HepG2 (cell line): ENCODE data around the gene INTS4. TPM values are rescaled to one million over a fixed set of nuclear protein-coding genes. Genes with fewer than 3 reads are reported as not detected.

Source experiments
- AGO1 ChIP-seq: fragments of 200-400 bp; formaldehyde crosslinking; IDR thresholded peaks from 2 replicates; pipeline ENCODE4 v1.6.1; 2017; ENCODE audit warnings: mild to moderate bottlenecking, low read depth, low read length, moderate library complexity; ENCODE audit not compliant: poor library complexity, severe bottlenecking
- GTF3A ChIP-seq: sonication (generic); formaldehyde crosslinking; conservative IDR thresholded peaks from 2 replicates; pipeline ENCODE4 v1.4.0; 2020; ENCODE audit warnings: mild to moderate bottlenecking, missing genetic modification reagents
- HBP1 ChIP-seq: IDR thresholded peaks from 2 replicates; pipeline ENCODE4 v1.6.1; 2016; ENCODE audit warnings: low read depth, control low read depth
- KDM4B ChIP-seq: sonication (generic); formaldehyde crosslinking; IDR thresholded peaks from 2 replicates; pipeline ENCODE4 v1.4.0; 2020; ENCODE audit warnings: missing genetic modification reagents
- KDM6A ChIP-seq: IDR thresholded peaks from 2 replicates; pipeline ENCODE4 v1.6.1; 2016; ENCODE audit warnings: low read depth
- MBD4 ChIP-seq: IDR thresholded peaks from 2 replicates; pipeline ENCODE4 v1.6.1; 2012; ENCODE audit warnings: low read length, inconsistent platforms, borderline replicate concordance
- NCOR1 ChIP-seq: fragments of 200-600 bp; sonication (generic); IDR thresholded peaks from 2 replicates; pipeline ENCODE4 v1.7.0; 2017; ENCODE audit warnings: antibody characterized with exemption, low read length, borderline replicate concordance
- NFE2L1 ChIP-seq: sonication (generic); formaldehyde crosslinking; IDR thresholded peaks from 2 replicates; pipeline ENCODE4 v1.4.0; 2020; ENCODE audit warnings: missing genetic modification reagents, mild to moderate bottlenecking, borderline replicate concordance
- PHB2 ChIP-seq: fragments of 450-650 bp; IDR thresholded peaks from 2 replicates; pipeline ENCODE4 v1.6.1; 2018; ENCODE audit not compliant: partially characterized antibody
- PHF8 ChIP-seq: sonication (generic); formaldehyde crosslinking; IDR thresholded peaks from 2 replicates; pipeline ENCODE4 v1.5.0; 2020; ENCODE audit warnings: missing genetic modification reagents
- SMAD9 ChIP-seq: sonication (generic); formaldehyde crosslinking; IDR thresholded peaks from 2 replicates; pipeline ENCODE4 v1.5.1; 2020; ENCODE audit warnings: mild to moderate bottlenecking, missing genetic modification reagents
- SRSF9 ChIP-seq: fragments of 200-400 bp; formaldehyde crosslinking; IDR thresholded peaks from 2 replicates; pipeline ENCODE4 v1.6.1; 2018; ENCODE audit warnings: borderline replicate concordance, mild to moderate bottlenecking, low read depth, low read length; ENCODE audit not compliant: insufficient read depth, poor library complexity, severe bottlenecking
- U2AF2 ChIP-seq: fragments of 200-400 bp; formaldehyde crosslinking; IDR thresholded peaks from 2 replicates; pipeline ENCODE4 v1.6.1; 2017; ENCODE audit warnings: low read depth, mild to moderate bottlenecking, low read length
- ZFP36 ChIP-seq: fragments of 150-350 bp; IDR thresholded peaks from 2 replicates; pipeline ENCODE4 v1.6.1; 2018; ENCODE audit warnings: borderline replicate concordance, low read length, low read depth; ENCODE audit not compliant: partially characterized antibody
- ZNF10 ChIP-seq: sonication (generic); formaldehyde crosslinking; IDR thresholded peaks from 2 replicates; pipeline ENCODE4 v1.4.0; 2020; ENCODE audit warnings: mild to moderate bottlenecking, low read depth, missing genetic modification reagents, borderline replicate concordance
- ZNF441 ChIP-seq: sonication (generic); formaldehyde crosslinking; IDR thresholded peaks from 2 replicates; pipeline ENCODE4 v1.7.0; 2021; ENCODE audit warnings: missing genetic modification reagents, borderline replicate concordance
- ZNF629 ChIP-seq: sonication (generic); formaldehyde crosslinking; conservative IDR thresholded peaks from 2 replicates; pipeline ENCODE4 v1.5.0; 2020; ENCODE audit warnings: missing genetic modification reagents
- ZNF660 ChIP-seq: sonication (generic); formaldehyde crosslinking; IDR thresholded peaks from 2 replicates; pipeline ENCODE4 v1.5.1; 2020; ENCODE audit warnings: mild to moderate bottlenecking, low read depth, missing genetic modification reagents, borderline replicate concordance
- ZNF720 ChIP-seq: sonication (generic); formaldehyde crosslinking; IDR thresholded peaks from 2 replicates; pipeline ENCODE4 v1.4.0; 2020; ENCODE audit warnings: missing genetic modification reagents
- ZSCAN31 ChIP-seq: sonication (generic); formaldehyde crosslinking; IDR thresholded peaks from 2 replicates; pipeline ENCODE4 v1.5.0; 2020; ENCODE audit warnings: low read depth, mild to moderate bottlenecking, missing genetic modification reagents
- polyA plus RNA-seq, 8 experiments: library from polyadenylated mRNA; depleted of rRNA in 3 of 8; stranded (reverse) in 7 of 8; unstranded in 1 of 8; fragments of >200 nt; fragmentation: Illumina TruSeq in 4 of 8; extraction: Trizol in 4 of 8; gene quantifications; 2 replicates each; pipeline versions ENCODE4 v1.2.1 to v1.2.3, GENCODE V29; 2011 to 2016; ENCODE audit warnings: low read depth in 4 of 8, missing spikeins in 1 of 8, mixed read lengths in 1 of 8; ENCODE audit not compliant: insufficient read depth in 1 of 8
- total RNA-seq, 5 experiments: library from RNA; depleted of rRNA; stranded (reverse); fragments of >200 nt; fragmentation: Illumina TruSeq; extraction: Trizol; gene quantifications; 2 replicates each; pipeline ENCODE4 v1.2.3, GENCODE V29; 2016; ENCODE audit warnings: low read depth in 1 of 5
- TF ChIP-seq, protein P1 (sequence below): sonication (generic); formaldehyde crosslinking; IDR thresholded peaks from 2 replicates; pipeline ENCODE4 v1.4.0; 2020; ENCODE audit warnings: mild to moderate bottlenecking, missing genetic modification reagents
- TF ChIP-seq, protein P2 (sequence below): sonication (generic); formaldehyde crosslinking; conservative IDR thresholded peaks from 2 replicates; pipeline ENCODE4 v1.8.0; 2022; ENCODE audit warnings: missing genetic modification reagents
- TF ChIP-seq, protein P3 (sequence below): sonication (generic); formaldehyde crosslinking; IDR thresholded peaks from 2 replicates; pipeline ENCODE4 v1.5.0; 2020; ENCODE audit warnings: mild to moderate bottlenecking, missing genetic modification reagents, moderate library complexity

The INTS4 gene
- total and polyA plus RNA-seq, 2 of the 13 experiments (the other 11 are each of a cell fraction or from before 2014, with no cell fraction given), result 37.3 to 44.8 TPM

DNA sequence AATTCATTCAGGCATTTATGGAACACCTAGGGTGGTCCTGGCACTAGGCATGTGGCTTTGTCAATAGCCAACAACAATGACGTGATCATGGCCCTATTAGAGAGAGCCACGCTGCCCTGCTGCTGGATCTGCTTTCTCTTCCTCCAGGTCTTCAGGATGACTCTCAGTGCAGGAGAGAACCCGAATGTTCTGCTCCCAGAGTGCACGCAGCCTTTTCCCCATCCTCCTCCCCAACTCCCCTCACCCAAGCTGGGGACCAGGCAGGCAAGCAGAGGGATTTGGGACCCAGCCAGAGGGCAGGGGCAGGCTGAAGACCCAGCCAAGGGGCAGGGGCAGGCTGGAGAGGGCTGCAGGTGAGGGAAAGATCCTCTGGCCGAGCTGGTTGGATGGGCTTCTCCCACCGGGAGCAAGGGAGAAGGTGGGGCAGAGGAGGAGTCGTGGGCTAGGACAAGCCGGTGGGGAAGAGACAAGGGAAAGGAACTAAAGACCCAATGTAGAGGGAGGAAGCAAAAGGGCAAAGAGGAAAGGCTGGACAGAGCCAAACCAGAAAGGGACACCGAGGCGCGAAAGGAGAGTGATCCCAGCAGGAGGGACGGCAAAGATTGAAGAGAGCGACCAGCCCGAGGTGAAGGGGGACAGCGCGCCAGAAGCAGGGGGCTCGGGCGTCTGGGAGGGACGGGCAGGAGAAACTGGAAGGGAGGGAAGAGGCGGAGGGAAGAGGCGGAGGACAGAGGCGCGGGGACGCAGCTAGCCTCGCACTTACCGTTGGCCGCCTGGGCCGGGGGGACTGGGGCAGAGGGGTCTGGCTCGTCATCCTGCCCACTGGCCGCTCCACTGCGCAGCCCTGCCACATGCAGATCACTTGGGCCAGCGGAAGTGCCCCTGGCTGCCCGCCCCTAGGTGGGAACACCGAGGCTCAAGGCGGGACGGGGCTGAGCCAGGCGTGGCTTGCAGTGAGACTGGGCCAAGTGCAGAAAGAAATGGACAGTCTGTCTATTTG lies 28.2 kb upstream of the INTS4 start, which contains the start of gene KCTD14 (continued):
- TF ChIP-seq MBD4 (no peak), NCOR1 (no peak), ZNF10 (CRISPR knock-in tag) (no peak), NFE2L1 (CRISPR knock-in tag) (no peak), SMAD9 (no peak), ZFP36 (no peak), PHB2 (no peak), ZNF720 (CRISPR knock-in tag) (no peak), KDM4B (CRISPR knock-in tag) (peak; percentile 44; the same call in 1 of the 2 replicates), ZNF660 (CRISPR knock-in tag) (no peak), ZNF441 (CRISPR knock-in tag) (no peak; the same call in 1 of the 2 replicates), PHF8 (CRISPR knock-in tag) (peak; percentile 69), ZSCAN31 (CRISPR knock-in tag) (no peak), AGO1 (no peak), SRSF9 (no peak), U2AF2 (no peak), GTF3A (no peak), ZNF629 (CRISPR knock-in tag) (no peak; the same call in 1 of the 2 replicates), HBP1 (CRISPR knock-in tag) (no peak), KDM6A (CRISPR knock-in tag) (no peak)
- TF ChIP-seq, protein P1, sequence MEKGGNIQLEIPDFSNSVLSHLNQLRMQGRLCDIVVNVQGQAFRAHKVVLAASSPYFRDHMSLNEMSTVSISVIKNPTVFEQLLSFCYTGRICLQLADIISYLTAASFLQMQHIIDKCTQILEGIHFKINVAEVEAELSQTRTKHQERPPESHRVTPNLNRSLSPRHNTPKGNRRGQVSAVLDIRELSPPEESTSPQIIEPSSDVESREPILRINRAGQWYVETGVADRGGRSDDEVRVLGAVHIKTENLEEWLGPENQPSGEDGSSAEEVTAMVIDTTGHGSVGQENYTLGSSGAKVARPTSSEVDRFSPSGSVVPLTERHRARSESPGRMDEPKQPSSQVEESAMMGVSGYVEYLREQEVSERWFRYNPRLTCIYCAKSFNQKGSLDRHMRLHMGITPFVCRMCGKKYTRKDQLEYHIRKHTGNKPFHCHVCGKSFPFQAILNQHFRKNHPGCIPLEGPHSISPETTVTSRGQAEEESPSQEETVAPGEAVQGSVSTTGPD, result no peak
- TF ChIP-seq, protein P2, sequence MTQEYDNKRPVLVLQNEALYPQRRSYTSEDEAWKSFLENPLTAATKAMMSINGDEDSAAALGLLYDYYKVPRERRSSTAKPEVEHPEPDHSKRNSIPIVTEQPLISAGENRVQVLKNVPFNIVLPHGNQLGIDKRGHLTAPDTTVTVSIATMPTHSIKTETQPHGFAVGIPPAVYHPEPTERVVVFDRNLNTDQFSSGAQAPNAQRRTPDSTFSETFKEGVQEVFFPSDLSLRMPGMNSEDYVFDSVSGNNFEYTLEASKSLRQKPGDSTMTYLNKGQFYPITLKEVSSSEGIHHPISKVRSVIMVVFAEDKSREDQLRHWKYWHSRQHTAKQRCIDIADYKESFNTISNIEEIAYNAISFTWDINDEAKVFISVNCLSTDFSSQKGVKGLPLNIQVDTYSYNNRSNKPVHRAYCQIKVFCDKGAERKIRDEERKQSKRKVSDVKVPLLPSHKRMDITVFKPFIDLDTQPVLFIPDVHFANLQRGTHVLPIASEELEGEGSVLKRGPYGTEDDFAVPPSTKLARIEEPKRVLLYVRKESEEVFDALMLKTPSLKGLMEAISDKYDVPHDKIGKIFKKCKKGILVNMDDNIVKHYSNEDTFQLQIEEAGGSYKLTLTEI, result no peak
- TF ChIP-seq, protein P3, sequence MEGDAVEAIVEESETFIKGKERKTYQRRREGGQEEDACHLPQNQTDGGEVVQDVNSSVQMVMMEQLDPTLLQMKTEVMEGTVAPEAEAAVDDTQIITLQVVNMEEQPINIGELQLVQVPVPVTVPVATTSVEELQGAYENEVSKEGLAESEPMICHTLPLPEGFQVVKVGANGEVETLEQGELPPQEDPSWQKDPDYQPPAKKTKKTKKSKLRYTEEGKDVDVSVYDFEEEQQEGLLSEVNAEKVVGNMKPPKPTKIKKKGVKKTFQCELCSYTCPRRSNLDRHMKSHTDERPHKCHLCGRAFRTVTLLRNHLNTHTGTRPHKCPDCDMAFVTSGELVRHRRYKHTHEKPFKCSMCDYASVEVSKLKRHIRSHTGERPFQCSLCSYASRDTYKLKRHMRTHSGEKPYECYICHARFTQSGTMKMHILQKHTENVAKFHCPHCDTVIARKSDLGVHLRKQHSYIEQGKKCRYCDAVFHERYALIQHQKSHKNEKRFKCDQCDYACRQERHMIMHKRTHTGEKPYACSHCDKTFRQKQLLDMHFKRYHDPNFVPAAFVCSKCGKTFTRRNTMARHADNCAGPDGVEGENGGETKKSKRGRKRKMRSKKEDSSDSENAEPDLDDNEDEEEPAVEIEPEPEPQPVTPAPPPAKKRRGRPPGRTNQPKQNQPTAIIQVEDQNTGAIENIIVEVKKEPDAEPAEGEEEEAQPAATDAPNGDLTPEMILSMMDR (CRISPR knock-in tag), result peak; percentile 31
